Sigmoid colon (tissue), 7 donors: Measurements from ENCODE around the gene ASIC5. TPM values are rescaled to one million over a fixed set of nuclear protein-coding genes. Genes with fewer than 3 reads are reported as not detected.

ENCODE experiments used
- DNase-seq: peaks from one replicate; pipeline ENCODE4 v3.0.0-alpha.2; 2019
- H3K27ac ChIP-seq, 4 donors: fragments of 200-600 bp; sonication (generic); one replicate each; pipeline ENCODE4 v1.5.1; 2016 to 2019; ENCODE audit warnings: mild to moderate bottlenecking in 1 of 4
- H3K27me3 ChIP-seq, 3 donors: fragments of 200-600 bp; sonication (generic); one replicate each; pipeline ENCODE4 v1.5.1; 2019; ENCODE audit warnings: mild to moderate bottlenecking in 1 of 3
- H3K36me3 ChIP-seq, 4 donors: fragments of 200-600 bp; sonication (generic); one replicate each; pipeline ENCODE4 v1.5.1; 2016 to 2019
- H3K4me1 ChIP-seq, 4 donors: fragments of 200-600 bp; sonication (generic); one replicate each; pipeline ENCODE4 v1.5.1; 2017 to 2019
- H3K4me3 ChIP-seq, 4 donors: fragments of 200-600 bp; sonication (generic); one replicate each; pipeline ENCODE4 v1.5.1; 2017 to 2019; ENCODE audit warnings: mild to moderate bottlenecking in 2 of 4, moderate library complexity in 1 of 4
- H3K9me3 ChIP-seq, 4 donors: fragments of 200-600 bp in 3 of 4; sonication (generic) in 3 of 4; one replicate each; pipeline versions ENCODE4 v1.5.1 to v1.6.1; 2013 to 2019
- CTCF ChIP-seq, 4 experiments: fragments of 450-650 bp in 3 of 4; fragments of 200-600 bp in 1 of 4; IDR thresholded peaks; one replicate each; pipeline ENCODE4 v1.5.1; 2016 to 2019; ENCODE audit warnings: antibody characterized with exemption in 4 of 4, mild to moderate bottlenecking in 3 of 4, moderate library complexity in 2 of 4
- EP300 ChIP-seq, 4 donors: sonication (generic); formaldehyde crosslinking; IDR thresholded peaks; one replicate each; pipeline ENCODE4 v1.6.1; 2017; ENCODE audit warnings: antibody characterized with exemption in 4 of 4
- POLR2A ChIP-seq, 2 donors: fragments of 450-650 bp; IDR thresholded peaks; one replicate each; pipeline ENCODE4 v1.6.1; 2016; ENCODE audit warnings: antibody characterized with exemption in 2 of 2, mild to moderate bottlenecking in 2 of 2, moderate library complexity in 2 of 2
- POLR2AphosphoS5 ChIP-seq, 4 donors: sonication (generic); formaldehyde crosslinking; IDR thresholded peaks; one replicate each; pipeline ENCODE4 v1.6.1; 2017; ENCODE audit warnings: antibody characterized with exemption in 4 of 4
- WGBS, 2 donors: extraction: QIAGEN DNeasy Blood & Tissue Kit; methylation state at CpG; one replicate each; pipeline ENCODE4 v1.1.7; 2013; 5-methylcytosine and 5-hydroxymethylcytosine counted together
- intact Hi-C: fragments of 100-400 bp; cut with DNase I; formaldehyde crosslinking; loops from one replicate; pipeline ENCODE4 v1.15.1; 2023
- polyA plus RNA-seq, 3 donors: library from polyadenylated mRNA; stranded (reverse); fragments of 200-250 nt; gene quantifications; one replicate each; pipeline ENCODE4 v1.2.3, GENCODE V29; 2013
- total RNA-seq, 4 donors: library from RNA; depleted of rRNA; stranded (reverse); fragments of >200 nt; gene quantifications; one replicate each; pipeline ENCODE4 v1.1.0, GENCODE V29; 2016
- donor health status: healthy with polysubstance abuse.
- donor health status: Bipolar disorder and iron deficiency.
- donor health status: healthy.

The ASIC5 gene
- total and polyA plus RNA-seq, 7 donors = not detected

- H3K4me3 ChIP-seq = no peak overlapping the region
- H3K9me3 ChIP-seq = no peaks in the 10 kb centered on the region
- 54 to 60% methylated on average over 3 of the region's 3 CpGs for WGBS, 2 donors
- DNase-seq = no peak
- TF ChIP-seq POLR2AphosphoS5 (IDR thresholded peaks at IDR 0.05) (no peak), CTCF (IDR thresholded peaks at IDR 0.05) (peak in 2 of 4 experiments; percentile 13 to 18)
- peaks cover 0 to 24% (median 19%) of the 10 kb centered on the region in 4 donors for H3K4me1 ChIP-seq
- H3K27ac ChIP-seq = no peak overlapping the region
- H3K27me3 ChIP-seq = no peaks in the 10 kb centered on the region
- intact Hi-C loops = no loop called here
- peaks cover 4 to 65% (median 5%) of the 10 kb centered on the region in 4 donors for H3K36me3 ChIP-seq
Observed at GRCh38 chr4:155795991-155796390, 70.1 kb downstream of the ASIC5 start.

- 83 to 85% methylated on average over 1 of the region's 1 CpG for WGBS, 2 donors
- Histone ChIP-seq H3K9me3 (no peaks in the 10 kb centered on the region), H3K4me1 (peaks cover 0 to 14% (median 9%) of the 10 kb centered on the region in 4 donors), H3K27ac (no peak overlapping the region), H3K36me3 (peaks cover 4 to 78% (median 5%) of the 10 kb centered on the region in 4 donors), H3K4me3 (no peak overlapping the region), H3K27me3 (no peaks in the 10 kb centered on the region)
- no peak for DNase-seq
- no peak for TF ChIP-seq POLR2A (IDR thresholded peaks at IDR 0.05)
- TF ChIP-seq POLR2AphosphoS5 (IDR thresholded peaks at IDR 0.05) = no peak
- TF ChIP-seq EP300 (IDR thresholded peaks at IDR 0.05) = no peak
- TF ChIP-seq CTCF (IDR thresholded peaks at IDR 0.05) = no peak
- intact Hi-C loops = no loop called here
Observed at GRCh38 chr4:155794589-155795236, 71.4 kb downstream of the ASIC5 start.

- peak overlapping the region in 1 of 4 donors; percentile 30 for H3K27ac ChIP-seq
Observed at GRCh38 chr4:155789982-155790381, 76.1 kb downstream of the ASIC5 start.

GRCh38 chr4:155789391-155789790, 76.7 kb downstream of the ASIC5 start:
- Histone ChIP-seq H3K27ac (peak overlapping the region in 3 of 4 donors; percentile 0 to 30 (median 3)), H3K9me3 (no peaks in the 10 kb centered on the region), H3K4me1 (peaks cover 0 to 31% (median 20%) of the 10 kb centered on the region in 4 donors), H3K36me3 (peaks cover 0 to 51% (median 2%) of the 10 kb centered on the region in 4 donors), H3K4me3 (peak overlapping the region in 1 of 4 donors; percentile 2), H3K27me3 (no peaks in the 10 kb centered on the region)
- intact Hi-C loops = loop anchor here (5.0 kb wide), 1 partner anchor 347 kb away; no protein-coding TSS in a partner anchor
- WGBS, 2 donors = 64 to 68% methylated on average over 6 of the region's 6 CpGs
- TF ChIP-seq CTCF (IDR thresholded peaks at IDR 0.05) (no peak), POLR2AphosphoS5 (IDR thresholded peaks at IDR 0.05) (no peak), POLR2A (IDR thresholded peaks at IDR 0.05) (no peak), EP300 (IDR thresholded peaks at IDR 0.05) (no peak)
- DNase-seq = no peak

More at GRCh38 chr4:155789982-155790381, 76.1 kb downstream of the ASIC5 start:
- H3K4me3 ChIP-seq = no peak overlapping the region
- WGBS, 2 donors = 70 to 84% methylated on average over 3 of the region's 3 CpGs
- TF ChIP-seq EP300 (IDR thresholded peaks at IDR 0.05) = no peak
- peaks cover 0 to 26% (median 18%) of the 10 kb centered on the region in 4 donors for H3K4me1 ChIP-seq
- intact Hi-C loops = loop anchor here (5.0 kb wide), 1 partner anchor 348 kb away; no protein-coding TSS in a partner anchor
- H3K9me3 ChIP-seq = no peaks in the 10 kb centered on the region
- peaks cover 0 to 57% (median 2%) of the 10 kb centered on the region in 4 donors for H3K36me3 ChIP-seq
- no peak for DNase-seq
- H3K27me3 ChIP-seq = no peaks in the 10 kb centered on the region

- TF ChIP-seq EP300 (IDR thresholded peaks at IDR 0.05) (no peak), CTCF (IDR thresholded peaks at IDR 0.05) (peak in 3 of 4 experiments; percentile 41 to 66 (median 50))
- Histone ChIP-seq H3K9me3 (no peaks in the 10 kb centered on the region), H3K36me3 (peaks cover 0 to 29% (median 0%) of the 10 kb centered on the region in 4 donors), H3K4me1 (peaks cover 0 to 31% (median 22%) of the 10 kb centered on the region in 4 donors), H3K27ac (peak overlapping the region in 1 of 4 donors; percentile 2), H3K4me3 (no peak overlapping the region), H3K27me3 (no peaks in the 10 kb centered on the region)
- DNase-seq = no peak
- intact Hi-C loops = loop anchor here (5.0 kb wide), 1 partner anchor 345 kb away; no protein-coding TSS in a partner anchor
- 6 to 18% methylated on average over 5 of the region's 5 CpGs for WGBS, 2 donors
Observed at GRCh38 chr4:155787113-155787710, 78.9 kb downstream of the ASIC5 start.
